ENCODE measurements around the gene SLC8A1.

The SLC8A1 gene

GRCh38 chr2:40384233-40384632, 67.7 kb downstream of the SLC8A1 start:
- Histone ChIP-seq H3K18ac (ENCODE audit: low read length) (no peak overlapping the region), H3K4me2 (ENCODE audit: low read length) (no peak overlapping the region), H3K14ac (ENCODE audit: low read length) (no peak overlapping the region), H3K36me3 (ENCODE audit: control insufficient read depth in 1 of 2, insufficient read depth in 2 of 2, low read length in 2 of 2) (peaks cover 0 to 5% of the 10 kb centered on the region in 2 experiments), H2BK12ac (ENCODE audit: low read length) (no peak overlapping the region), H4K12ac (ENCODE audit: low read depth, low read length) (no peak overlapping the region), H4K91ac (ENCODE audit: low read depth, low read length) (no peak overlapping the region), H3K9me3 (ENCODE audit: insufficient read depth, low read depth, low read length) (peaks cover 2% of the 10 kb centered on the region), H2BK5ac (ENCODE audit: low read depth, low read length, poor library complexity) (no peak overlapping the region), H3K23ac (ENCODE audit: low read length) (no peak overlapping the region), H3K9ac (ENCODE audit: low read length) (no peak overlapping the region), H3K27ac (ENCODE audit: low read depth, low read length) (no peak overlapping the region), H4K8ac (ENCODE audit: low read depth, low read length) (no peak overlapping the region), H3K79me2 (ENCODE audit: control insufficient read depth, insufficient read depth, low read length, poor library complexity) (no peaks in the 10 kb centered on the region), H3K4me3 (ENCODE audit: low read depth, low read length) (no peak overlapping the region), H2BK120ac (ENCODE audit: insufficient read depth, low read length, poor library complexity) (no peak overlapping the region), H3K79me1 (ENCODE audit: low read length) (no peaks in the 10 kb centered on the region), H3K27me3 (ENCODE audit: insufficient read depth, low read length) (no peaks in the 10 kb centered on the region), H2AFZ (ENCODE audit: insufficient read depth, low read length, poor library complexity) (no peak overlapping the region), H3K4me1 (ENCODE audit: control insufficient read depth in 1 of 2, insufficient read depth in 2 of 2, low read length in 2 of 2) (no peaks in the 10 kb centered on the region), H3K4ac (ENCODE audit: low read depth, low read length) (no peak overlapping the region), H2AK5ac (ENCODE audit: low read length) (no peak overlapping the region)
- whole genome bisulfite sequencing (ENCODE audit: extremely low coverage, insufficient coverage, insufficient read length), result no CpG with 5 or more reads among the region's 1 CpG
- DNase-seq, result no peak

- H4K12ac ChIP-seq (ENCODE audit: low read depth, low read length), result no peak overlapping the region
- H3K4me3 ChIP-seq (ENCODE audit: low read depth, low read length), result no peak overlapping the region
- no peak overlapping the region for H2AK5ac ChIP-seq (ENCODE audit: low read length)
- peaks cover 0 to 5% of the 10 kb centered on the region in 2 experiments for H3K36me3 ChIP-seq (ENCODE audit: control insufficient read depth in 1 of 2, insufficient read depth in 2 of 2, low read length in 2 of 2)
- no peaks in the 10 kb centered on the region for H3K27me3 ChIP-seq (ENCODE audit: insufficient read depth, low read length)
- peaks cover 2 to 5% of the 10 kb centered on the region in 2 experiments for H3K4me1 ChIP-seq (ENCODE audit: control insufficient read depth in 1 of 2, insufficient read depth in 2 of 2, low read length in 2 of 2)
- no CpG with 5 or more reads among the region's 2 CpGs for WGBS (ENCODE audit: extremely low coverage, insufficient coverage, insufficient read length)
- H3K4ac ChIP-seq (ENCODE audit: low read depth, low read length), result no peak overlapping the region
- peaks cover 2% of the 10 kb centered on the region for H3K9me3 ChIP-seq (ENCODE audit: insufficient read depth, low read depth, low read length)
- peak; percentile 33 to 74 for DNase-seq
- no peak overlapping the region for H2BK120ac ChIP-seq (ENCODE audit: insufficient read depth, low read length, poor library complexity)
- H3K9ac ChIP-seq (ENCODE audit: low read length), result no peak overlapping the region
- no peak overlapping the region for H3K18ac ChIP-seq (ENCODE audit: low read length)
- H3K27ac ChIP-seq (ENCODE audit: low read depth, low read length), result no peak overlapping the region
- no peak overlapping the region for H4K91ac ChIP-seq (ENCODE audit: low read depth, low read length)
- H4K8ac ChIP-seq (ENCODE audit: low read depth, low read length), result no peak overlapping the region
- H2AFZ ChIP-seq (ENCODE audit: insufficient read depth, low read length, poor library complexity), result no peak overlapping the region
- no peak overlapping the region for H3K23ac ChIP-seq (ENCODE audit: low read length)
- no peaks in the 10 kb centered on the region for H3K79me1 ChIP-seq (ENCODE audit: low read length)
- no peak overlapping the region for H3K14ac ChIP-seq (ENCODE audit: low read length)
- no peaks in the 10 kb centered on the region for H3K79me2 ChIP-seq (ENCODE audit: control insufficient read depth, insufficient read depth, low read length, poor library complexity)
- no peak overlapping the region for H3K4me2 ChIP-seq (ENCODE audit: low read length)
- H2BK12ac ChIP-seq (ENCODE audit: low read length), result no peak overlapping the region
- no peak overlapping the region for H2BK5ac ChIP-seq (ENCODE audit: low read depth, low read length, poor library complexity)
Measured at GRCh38 chr2:40380721-40381120, 71.2 kb downstream of the SLC8A1 start.

GRCh38 chr2:40380041-40380440, 71.8 kb downstream of the SLC8A1 start:
- Histone ChIP-seq H3K79me2 (ENCODE audit: control insufficient read depth, insufficient read depth, low read length, poor library complexity) (no peaks in the 10 kb centered on the region), H2AK5ac (ENCODE audit: low read length) (no peak overlapping the region), H3K14ac (ENCODE audit: low read length) (no peak overlapping the region), H3K18ac (ENCODE audit: low read length) (no peak overlapping the region), H3K79me1 (ENCODE audit: low read length) (no peaks in the 10 kb centered on the region), H3K4ac (ENCODE audit: low read depth, low read length) (no peak overlapping the region), H3K36me3 (ENCODE audit: control insufficient read depth in 1 of 2, insufficient read depth in 2 of 2, low read length in 2 of 2) (peaks cover 0 to 5% of the 10 kb centered on the region in 2 experiments), H4K8ac (ENCODE audit: low read depth, low read length) (no peak overlapping the region), H3K27ac (ENCODE audit: low read depth, low read length) (no peak overlapping the region), H4K12ac (ENCODE audit: low read depth, low read length) (no peak overlapping the region), H2BK12ac (ENCODE audit: low read length) (no peak overlapping the region), H3K9ac (ENCODE audit: low read length) (no peak overlapping the region), H2BK120ac (ENCODE audit: insufficient read depth, low read length, poor library complexity) (no peak overlapping the region), H3K4me1 (ENCODE audit: control insufficient read depth in 1 of 2, insufficient read depth in 2 of 2, low read length in 2 of 2) (peaks cover 2 to 5% of the 10 kb centered on the region in 2 experiments), H2BK5ac (ENCODE audit: low read depth, low read length, poor library complexity) (no peak overlapping the region), H3K27me3 (ENCODE audit: insufficient read depth, low read length) (no peaks in the 10 kb centered on the region), H3K9me3 (ENCODE audit: insufficient read depth, low read depth, low read length) (peaks cover 2% of the 10 kb centered on the region), H3K4me2 (ENCODE audit: low read length) (no peak overlapping the region), H3K4me3 (ENCODE audit: low read depth, low read length) (no peak overlapping the region), H2AFZ (ENCODE audit: insufficient read depth, low read length, poor library complexity) (no peak overlapping the region), H4K91ac (ENCODE audit: low read depth, low read length) (no peak overlapping the region), H3K23ac (ENCODE audit: low read length) (no peak overlapping the region)
- DNase-seq, result peak; percentile 78 to 88
- no CpG with 5 or more reads among the region's 1 CpG for WGBS (ENCODE audit: extremely low coverage, insufficient coverage, insufficient read length)

GRCh38 chr2:40374543-40375240, 77.2 kb downstream of the SLC8A1 start:
- no peak overlapping the region for H3K9ac ChIP-seq (ENCODE audit: low read length)
- no peak overlapping the region for H4K8ac ChIP-seq (ENCODE audit: low read depth, low read length)
- no peak overlapping the region for H3K23ac ChIP-seq (ENCODE audit: low read length)
- no peak for DNase-seq
- no peak overlapping the region for H4K12ac ChIP-seq (ENCODE audit: low read depth, low read length)
- no peak overlapping the region for H4K91ac ChIP-seq (ENCODE audit: low read depth, low read length)
- no peaks in the 10 kb centered on the region for H3K36me3 ChIP-seq (ENCODE audit: control insufficient read depth in 1 of 2, insufficient read depth in 2 of 2, low read length in 2 of 2)
- peak overlapping the region; percentile 53 for H2BK12ac ChIP-seq (ENCODE audit: low read length)
- H2AK5ac ChIP-seq (ENCODE audit: low read length), result peak overlapping the region; percentile 57
- no peaks in the 10 kb centered on the region for H3K9me3 ChIP-seq (ENCODE audit: insufficient read depth, low read depth, low read length)
- no peak overlapping the region for H2BK120ac ChIP-seq (ENCODE audit: insufficient read depth, low read length, poor library complexity)
- no peak overlapping the region for H3K14ac ChIP-seq (ENCODE audit: low read length)
- H3K4ac ChIP-seq (ENCODE audit: low read depth, low read length), result no peak overlapping the region
- H3K79me2 ChIP-seq (ENCODE audit: control insufficient read depth, insufficient read depth, low read length, poor library complexity), result no peaks in the 10 kb centered on the region
- no peak overlapping the region for H3K4me2 ChIP-seq (ENCODE audit: low read length)
- H2AFZ ChIP-seq (ENCODE audit: insufficient read depth, low read length, poor library complexity), result no peak overlapping the region
- H3K79me1 ChIP-seq (ENCODE audit: low read length), result peaks cover 8% of the 10 kb centered on the region
- peaks cover 2 to 5% of the 10 kb centered on the region in 2 experiments for H3K4me1 ChIP-seq (ENCODE audit: control insufficient read depth in 1 of 2, insufficient read depth in 2 of 2, low read length in 2 of 2)
- H3K27ac ChIP-seq (ENCODE audit: low read depth, low read length), result no peak overlapping the region
- H3K4me3 ChIP-seq (ENCODE audit: low read depth, low read length), result no peak overlapping the region
- H3K27me3 ChIP-seq (ENCODE audit: insufficient read depth, low read length), result no peaks in the 10 kb centered on the region
- H3K18ac ChIP-seq (ENCODE audit: low read length), result no peak overlapping the region
- WGBS (ENCODE audit: extremely low coverage, insufficient coverage, insufficient read length), result no CpG with 5 or more reads among the region's 2 CpGs
- no peak overlapping the region for H2BK5ac ChIP-seq (ENCODE audit: low read depth, low read length, poor library complexity)
